Activated T-helper 17 cell treated with anti-CD3 and anti-CD28 coated beads, Interleukin-2, amount 50 U/mL, for 72 hours (primary cell): ENCODE results near the gene ZNRD2. TPM values are rescaled to one million over a fixed set of nuclear protein-coding genes. Genes with fewer than 3 reads are reported as not detected.

Source experiments
- ATAC-seq: fragments of 150-1000 bp; cut with Tn5 transposase; replicated peaks from 2 replicates; pipeline ENCODE4 v1.10.0; 2021; ENCODE audit warnings: mild to moderate bottlenecking, moderate library complexity
- H3K27ac Mint-ChIP-seq: one replicate; pipeline ENCODE4 v1.8.0; 2022; ENCODE audit warnings: mixed read lengths
- H3K27me3 Mint-ChIP-seq: one replicate; pipeline ENCODE4 v1.8.0; 2022; ENCODE audit warnings: mixed read lengths
- H3K36me3 Mint-ChIP-seq: one replicate; pipeline ENCODE4 v1.8.0; 2022; ENCODE audit warnings: low read depth, mild to moderate bottlenecking, mixed read lengths
- H3K4me1 Mint-ChIP-seq: one replicate; pipeline ENCODE4 v1.8.0; 2022; ENCODE audit warnings: mixed read lengths
- H3K4me3 Mint-ChIP-seq: one replicate; pipeline ENCODE4 v1.8.0; 2022; ENCODE audit warnings: mild to moderate bottlenecking, mixed read lengths
- H3K9me3 Mint-ChIP-seq: one replicate; pipeline ENCODE4 v1.8.0; 2022; ENCODE audit warnings: mixed read lengths
- total RNA-seq, 2 donors: library from RNA; stranded (reverse); gene quantifications; one replicate each; pipeline ENCODE4 v1.2.3, GENCODE V29; 2022

Gene ZNRD2
- total RNA-seq, 2 donors from 2014 or later, result 30.3 to 49.4 TPM

DNA sequence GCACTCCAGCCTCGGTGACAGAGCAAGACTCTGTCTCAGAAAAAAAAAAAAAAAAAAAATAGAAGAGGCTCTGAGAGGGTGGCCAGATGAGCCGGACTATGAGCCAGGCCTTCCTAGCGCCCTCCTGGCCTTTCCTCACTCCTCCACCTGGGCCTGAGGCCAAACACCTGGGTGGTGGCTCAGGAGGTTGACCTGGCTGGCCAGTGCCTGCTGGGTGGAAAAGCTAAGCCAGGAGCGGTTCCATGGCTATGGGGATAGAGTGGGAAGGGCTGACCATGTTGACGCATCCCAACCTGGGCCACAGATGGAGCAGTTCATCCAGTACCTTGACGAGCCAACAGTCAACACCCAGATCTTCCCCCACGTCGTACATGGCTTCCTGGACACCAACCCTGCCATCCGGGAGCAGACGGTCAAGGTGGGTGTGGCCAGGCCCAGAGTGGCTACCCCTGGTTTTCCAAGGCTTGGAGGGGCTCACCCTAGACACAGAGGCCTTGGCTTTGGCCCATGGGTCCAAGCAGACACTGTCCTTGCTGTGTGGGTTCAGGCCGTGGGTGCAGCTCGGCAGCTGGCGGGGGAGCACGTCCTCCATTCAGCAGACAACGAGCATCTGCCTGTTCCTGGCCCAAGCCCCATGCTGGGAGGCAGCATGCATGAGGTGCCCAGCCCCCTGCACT lies 37.8 kb upstream of the ZNRD2 start:
- H3K4me3 Mint-ChIP-seq, result no peak overlapping the region
- no peaks in the 10 kb centered on the region for H3K27me3 Mint-ChIP-seq
- H3K36me3 Mint-ChIP-seq, result peaks cover 87% of the 10 kb centered on the region
- peaks cover 13% of the 10 kb centered on the region for H3K4me1 Mint-ChIP-seq
- no peak overlapping the region for H3K27ac Mint-ChIP-seq
- H3K9me3 Mint-ChIP-seq, result no peaks in the 10 kb centered on the region
- ATAC-seq, result no peak

DNA sequence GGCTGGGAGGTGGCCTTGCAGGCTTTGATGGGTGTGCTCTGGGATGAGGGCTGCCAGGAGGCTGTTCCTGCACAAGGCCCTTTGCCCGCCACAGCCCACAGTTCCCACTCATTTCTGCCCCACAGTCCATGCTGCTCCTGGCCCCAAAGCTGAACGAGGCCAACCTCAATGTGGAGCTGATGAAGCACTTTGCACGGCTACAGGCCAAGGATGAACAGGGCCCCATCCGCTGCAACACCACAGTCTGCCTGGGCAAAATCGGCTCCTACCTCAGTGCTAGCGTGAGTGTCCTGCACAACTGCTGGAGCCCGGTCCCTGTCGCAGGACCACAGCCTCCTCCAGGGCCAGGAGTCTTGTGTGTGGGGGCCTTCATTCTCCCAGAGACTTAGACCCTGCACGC lies 35.2 kb upstream of the ZNRD2 start:
- Mint-ChIP-seq H3K36me3 (peaks cover 82% of the 10 kb centered on the region), H3K4me3 (no peak overlapping the region), H3K27ac (no peak overlapping the region), H3K9me3 (no peaks in the 10 kb centered on the region), H3K4me1 (peaks cover 8% of the 10 kb centered on the region), H3K27me3 (no peaks in the 10 kb centered on the region)
- ATAC-seq, result no peak

DNA sequence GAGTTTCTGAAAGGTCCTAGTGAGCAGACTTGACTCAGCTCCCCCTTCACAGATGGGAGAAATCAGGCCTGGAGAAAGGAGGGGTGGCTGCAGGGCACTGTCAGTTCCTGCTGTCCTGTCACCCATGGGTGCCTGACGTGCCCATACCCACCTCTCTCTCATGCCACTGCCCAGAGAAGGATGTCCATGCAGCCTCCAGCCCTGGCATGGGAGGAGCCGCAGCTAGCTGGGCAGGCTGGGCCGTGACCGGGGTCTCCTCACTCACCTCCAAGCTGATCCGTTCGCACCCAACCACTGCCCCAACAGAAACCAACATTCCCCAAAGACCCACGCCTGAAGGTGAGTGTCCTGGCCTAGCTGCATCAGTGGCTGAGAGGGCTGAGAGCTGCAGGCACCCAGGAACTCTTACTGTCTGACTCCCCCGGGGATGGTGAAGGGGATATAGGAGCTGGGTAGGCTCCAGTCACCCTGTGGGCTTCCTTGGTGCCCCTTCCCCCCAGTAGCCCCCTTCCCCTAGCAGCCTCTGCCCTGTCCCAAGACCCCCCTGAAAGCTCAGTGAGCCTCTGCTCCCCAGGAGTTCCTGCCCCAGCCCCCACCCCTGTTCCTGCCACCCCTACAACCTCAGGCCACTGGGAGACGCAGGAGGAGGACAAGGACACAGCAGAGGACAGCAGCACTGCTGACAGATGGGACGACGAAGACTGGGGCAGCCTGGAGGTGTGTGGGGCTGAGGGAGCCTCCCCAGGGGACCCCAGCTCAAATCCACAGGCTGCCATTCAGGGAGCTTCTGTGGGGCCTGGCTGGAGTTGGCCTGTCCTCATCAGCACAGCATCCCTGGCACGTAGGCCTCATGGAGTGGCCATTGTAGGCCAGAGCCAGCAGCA lies 33.6 kb upstream of the ZNRD2 start:
- no peak for ATAC-seq
- Mint-ChIP-seq H3K4me1 (peaks cover 8% of the 10 kb centered on the region), H3K9me3 (no peaks in the 10 kb centered on the region), H3K27ac (peak overlapping the region; percentile 8), H3K4me3 (no peak overlapping the region), H3K27me3 (no peaks in the 10 kb centered on the region), H3K36me3 (peaks cover 75% of the 10 kb centered on the region)

DNA sequence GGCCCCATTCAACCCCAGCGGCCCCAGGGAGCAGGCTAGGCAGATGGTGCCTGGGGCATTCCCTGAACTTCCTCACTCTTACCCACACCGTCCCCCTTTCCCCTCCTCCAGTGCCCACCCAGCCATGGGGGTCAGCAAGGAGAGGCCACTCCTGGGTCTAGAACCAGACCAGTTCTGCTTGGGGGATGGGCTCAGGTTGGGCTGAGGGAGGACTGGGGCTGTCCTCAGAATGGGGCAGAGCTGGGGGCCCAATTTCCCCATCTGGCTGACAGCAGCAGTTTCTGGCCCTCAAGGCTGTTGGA lies 33.0 kb upstream of the ZNRD2 start:
- H3K27me3 Mint-ChIP-seq, result no peaks in the 10 kb centered on the region
- peaks cover 76% of the 10 kb centered on the region for H3K36me3 Mint-ChIP-seq
- ATAC-seq, result no peak
- H3K27ac Mint-ChIP-seq, result no peak overlapping the region
- H3K4me3 Mint-ChIP-seq, result no peak overlapping the region
- H3K4me1 Mint-ChIP-seq, result peaks cover 13% of the 10 kb centered on the region
- no peaks in the 10 kb centered on the region for H3K9me3 Mint-ChIP-seq

DNA sequence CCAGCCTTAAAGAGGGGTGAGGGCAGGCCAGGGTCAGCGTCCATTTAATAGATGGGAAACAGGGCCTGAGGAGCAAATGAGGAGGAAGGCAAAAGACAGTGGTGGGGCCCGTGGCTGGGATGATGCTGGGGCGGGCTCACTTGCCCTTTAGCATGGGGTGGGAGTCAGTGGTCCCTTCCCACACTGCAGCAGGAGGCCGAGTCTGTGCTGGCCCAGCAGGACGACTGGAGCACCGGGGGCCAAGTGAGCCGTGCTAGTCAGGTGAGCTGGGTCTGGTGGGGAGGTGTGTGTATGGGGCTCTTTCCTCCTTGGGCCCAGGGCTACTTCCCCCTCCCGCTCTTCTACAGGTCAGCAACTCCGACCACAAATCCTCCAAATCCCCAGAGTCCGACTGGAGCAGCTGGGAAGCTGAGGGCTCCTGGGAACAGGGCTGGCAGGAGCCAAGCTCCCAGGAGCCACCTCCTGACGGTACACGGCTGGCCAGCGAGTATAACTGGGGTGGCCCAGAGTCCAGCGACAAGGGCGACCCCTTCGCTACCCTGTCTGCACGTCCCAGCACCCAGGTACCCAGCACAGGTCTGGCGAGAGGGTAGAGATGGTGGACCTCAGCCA lies 32.6 kb upstream of the ZNRD2 start:
- ATAC-seq, result no peak
- no peak overlapping the region for H3K4me3 Mint-ChIP-seq
- no peak overlapping the region for H3K27ac Mint-ChIP-seq

DNA sequence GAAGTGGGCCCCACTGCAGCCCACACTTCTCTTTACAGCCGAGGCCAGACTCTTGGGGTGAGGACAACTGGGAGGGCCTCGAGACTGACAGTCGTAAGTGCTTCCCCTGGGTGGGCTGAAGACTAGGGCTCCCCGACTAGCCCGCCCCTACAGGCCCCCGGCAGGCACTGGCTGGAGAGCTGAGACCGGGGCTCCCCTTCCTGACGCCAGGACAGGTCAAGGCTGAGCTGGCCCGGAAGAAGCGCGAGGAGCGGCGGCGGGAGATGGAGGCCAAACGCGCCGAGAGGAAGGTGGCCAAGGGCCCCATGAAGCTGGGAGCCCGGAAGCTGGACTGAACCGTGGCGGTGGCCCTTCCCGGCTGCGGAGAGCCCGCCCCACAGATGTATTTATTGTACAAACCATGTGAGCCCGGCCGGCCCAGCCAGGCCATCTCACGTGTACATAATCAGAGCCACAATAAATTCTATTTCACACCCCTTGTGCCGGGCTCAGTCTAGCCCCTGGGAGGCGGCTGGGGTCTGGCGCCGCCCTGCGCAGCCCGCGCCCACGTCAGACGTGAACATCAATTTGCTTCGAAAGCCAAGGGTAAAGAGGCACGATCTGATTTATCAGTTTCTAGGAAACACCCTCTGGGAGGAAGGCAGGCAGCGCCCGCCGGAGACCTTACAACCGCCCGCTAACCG lies 31.9 kb upstream of the ZNRD2 start:
- Mint-ChIP-seq H3K36me3 (peaks cover 72% of the 10 kb centered on the region), H3K27me3 (no peaks in the 10 kb centered on the region), H3K4me1 (peaks cover 17% of the 10 kb centered on the region)

More for the DNA sequence above, 32.6 kb upstream of the ZNRD2 start:
- H3K36me3 Mint-ChIP-seq, result peaks cover 76% of the 10 kb centered on the region
- H3K9me3 Mint-ChIP-seq, result no peaks in the 10 kb centered on the region
- peaks cover 16% of the 10 kb centered on the region for H3K4me1 Mint-ChIP-seq
- H3K27me3 Mint-ChIP-seq, result no peaks in the 10 kb centered on the region

DNA sequence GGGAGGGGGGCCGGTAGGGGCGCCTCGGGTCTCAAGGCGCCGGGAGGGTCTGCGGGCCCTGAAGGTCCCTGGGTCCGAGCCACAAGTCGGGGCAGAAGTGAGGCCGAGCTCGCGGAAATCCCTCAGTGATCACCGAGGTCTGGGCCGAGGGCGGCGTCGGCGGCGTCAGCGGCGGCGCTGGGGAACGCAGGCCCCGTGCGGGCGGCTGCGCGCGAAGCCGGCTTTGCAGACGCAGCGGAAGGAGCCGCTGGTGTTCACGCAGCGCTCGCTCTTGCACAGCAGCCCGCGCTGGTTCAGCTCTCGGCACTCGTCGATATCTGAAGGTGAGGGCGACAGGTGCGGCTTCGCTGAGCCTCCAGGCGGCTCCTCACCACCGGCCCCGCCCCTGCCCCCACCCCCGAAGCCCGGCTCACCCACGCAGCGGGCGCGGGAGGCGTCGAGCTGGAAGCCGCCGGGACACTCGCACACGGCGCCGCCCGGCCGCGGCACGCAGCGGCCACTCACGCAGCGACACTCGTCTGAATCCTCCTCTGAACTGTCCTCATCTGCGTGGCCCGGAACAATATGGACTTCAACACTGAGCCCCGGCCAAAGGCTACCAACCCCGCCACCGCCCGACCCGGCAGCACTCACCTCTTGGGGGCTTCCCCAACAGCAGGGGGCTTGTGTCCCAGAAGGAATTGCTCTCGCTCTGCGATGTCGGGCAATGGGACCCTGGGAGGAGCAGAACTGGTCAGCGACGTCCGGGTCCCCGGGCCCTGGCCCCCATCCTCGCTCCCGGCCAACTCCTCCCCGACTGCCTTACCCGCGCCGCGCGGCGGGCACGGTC lies 31.1 kb upstream of the ZNRD2 start:
- H3K4me3 Mint-ChIP-seq, result no peak overlapping the region
- no peak overlapping the region for H3K27ac Mint-ChIP-seq
- no peaks in the 10 kb centered on the region for H3K27me3 Mint-ChIP-seq
- H3K36me3 Mint-ChIP-seq, result peaks cover 75% of the 10 kb centered on the region
- H3K4me1 Mint-ChIP-seq, result peaks cover 17% of the 10 kb centered on the region
- no peak for ATAC-seq
- H3K9me3 Mint-ChIP-seq, result no peaks in the 10 kb centered on the region

More for the DNA sequence above, 31.9 kb upstream of the ZNRD2 start:
- no peak for ATAC-seq
- Mint-ChIP-seq H3K9me3 (no peaks in the 10 kb centered on the region), H3K4me3 (no peak overlapping the region), H3K27ac (no peak overlapping the region)

DNA sequence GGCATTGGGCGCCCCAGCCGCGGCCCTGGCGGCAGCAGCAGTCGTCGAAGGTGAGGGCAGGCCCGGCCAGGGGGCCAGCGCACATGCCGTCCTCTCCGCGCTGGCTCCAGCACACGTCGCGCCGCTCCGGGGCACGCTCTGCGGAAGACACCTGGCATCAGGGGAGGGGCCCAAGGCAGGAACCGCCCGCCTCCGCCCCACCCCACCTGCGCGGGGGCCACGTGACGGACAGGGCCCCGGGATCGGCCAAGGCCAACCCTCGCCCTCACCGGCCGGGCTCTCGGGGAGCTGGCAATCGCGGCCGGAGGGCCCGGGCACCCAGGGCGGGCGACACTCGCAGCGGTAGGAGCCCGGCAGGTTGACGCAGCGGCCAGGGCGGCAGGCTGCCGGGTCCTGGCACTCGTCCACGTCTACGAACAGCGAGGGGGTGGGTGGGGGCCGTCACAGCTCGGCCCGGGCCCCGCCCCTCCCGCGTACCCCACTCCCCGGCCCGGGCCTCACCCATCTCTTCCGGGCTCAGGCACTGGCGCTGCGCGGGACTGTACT lies 30.5 kb upstream of the ZNRD2 start:
- ATAC-seq, result peak; percentile 72
- peak overlapping the region; percentile 79 for H3K4me3 Mint-ChIP-seq
- H3K9me3 Mint-ChIP-seq, result no peaks in the 10 kb centered on the region
- H3K36me3 Mint-ChIP-seq, result peaks cover 75% of the 10 kb centered on the region
- H3K27ac Mint-ChIP-seq, result no peak overlapping the region
- no peaks in the 10 kb centered on the region for H3K27me3 Mint-ChIP-seq
- H3K4me1 Mint-ChIP-seq, result peaks cover 17% of the 10 kb centered on the region

DNA sequence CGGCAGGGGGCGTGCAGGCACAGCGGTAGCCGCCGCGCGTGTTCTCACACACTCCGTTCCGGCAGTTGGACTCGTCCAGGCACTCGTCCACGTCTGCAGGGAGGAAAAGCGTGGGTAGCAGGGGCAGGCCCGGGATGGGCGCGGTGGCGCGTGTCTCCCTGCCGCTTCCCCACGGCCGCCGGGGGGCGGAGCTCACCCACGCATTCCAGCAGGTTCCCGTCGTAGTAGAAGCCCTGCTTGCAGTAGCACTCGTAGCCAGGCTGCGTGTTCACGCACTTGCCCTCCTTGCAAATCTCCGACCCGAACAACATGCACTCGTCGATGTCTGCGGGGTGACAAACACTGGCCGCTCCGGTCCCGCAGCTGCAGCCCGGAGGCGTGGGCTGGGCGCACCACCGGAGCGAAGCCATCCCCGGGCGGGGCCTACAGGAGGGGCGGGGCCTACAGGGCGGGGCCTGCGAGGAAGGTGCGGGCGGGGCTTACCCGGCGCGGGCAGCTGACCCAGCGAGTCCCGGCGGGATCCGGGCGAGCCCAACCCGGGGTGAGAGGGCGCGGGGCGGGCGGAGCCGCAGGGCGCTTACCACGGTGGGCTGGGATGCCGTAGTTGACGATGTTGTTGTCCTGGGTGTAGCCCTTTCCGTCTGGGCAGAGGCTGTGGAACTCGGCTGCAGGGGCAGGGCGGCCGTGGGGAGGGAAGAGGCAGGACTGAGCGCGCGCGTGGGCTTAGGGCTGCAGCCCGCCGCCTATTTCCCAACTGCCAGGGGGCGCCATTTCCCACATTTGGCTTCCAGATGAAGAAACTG lies 29.8 kb upstream of the ZNRD2 start:
- Mint-ChIP-seq H3K9me3 (no peaks in the 10 kb centered on the region), H3K27me3 (no peaks in the 10 kb centered on the region), H3K36me3 (peaks cover 75% of the 10 kb centered on the region), H3K27ac (no peak overlapping the region), H3K4me1 (peaks cover 21% of the 10 kb centered on the region), H3K4me3 (peak overlapping the region; percentile 79)
- peak; percentile 89 for ATAC-seq

DNA sequence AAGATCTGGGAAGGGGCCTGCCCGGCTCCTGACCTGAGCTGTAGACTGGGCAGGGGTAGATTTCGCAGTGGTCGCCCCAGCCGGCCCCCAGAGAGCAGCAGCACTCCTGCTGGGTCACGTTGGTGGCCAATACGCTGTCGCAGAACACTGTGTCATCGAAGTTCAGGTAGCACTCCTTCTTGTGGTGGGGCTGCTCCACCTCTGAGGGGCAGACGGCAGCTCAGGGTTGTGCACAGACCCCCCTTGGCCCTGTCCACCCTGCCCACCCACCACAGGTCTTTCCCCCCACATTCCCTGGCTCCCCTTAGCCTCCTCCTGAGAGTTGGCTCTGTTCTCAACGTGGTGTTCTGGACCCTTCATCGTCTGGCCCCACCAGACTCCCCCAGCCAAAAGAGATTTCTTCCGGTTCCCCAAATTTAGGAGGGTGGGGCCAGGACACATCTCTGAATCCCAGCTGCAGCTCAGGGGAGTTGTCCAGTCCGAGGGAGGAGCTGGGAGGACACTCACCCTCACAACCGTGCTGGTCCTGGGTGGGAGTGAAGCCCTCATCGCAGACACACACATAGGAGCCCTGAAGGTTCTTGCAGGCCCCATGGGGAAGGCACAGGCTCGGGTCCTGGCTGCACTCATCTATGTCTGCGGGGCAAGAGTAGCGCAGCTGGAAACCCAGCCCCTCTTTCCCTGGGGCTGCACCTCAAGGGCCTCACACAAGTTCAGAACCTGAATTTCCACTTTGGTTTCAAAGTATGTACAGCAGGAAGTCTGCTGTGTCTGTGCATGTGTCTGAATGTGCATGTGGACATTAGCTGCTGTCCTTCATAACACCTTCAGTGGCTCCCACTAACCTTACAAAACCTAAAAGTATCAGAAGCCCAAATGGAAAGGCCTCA lies 28.9 kb upstream of the ZNRD2 start:
- ATAC-seq, result no peak
- H3K36me3 Mint-ChIP-seq, result peaks cover 75% of the 10 kb centered on the region
- H3K27me3 Mint-ChIP-seq, result no peaks in the 10 kb centered on the region

DNA sequence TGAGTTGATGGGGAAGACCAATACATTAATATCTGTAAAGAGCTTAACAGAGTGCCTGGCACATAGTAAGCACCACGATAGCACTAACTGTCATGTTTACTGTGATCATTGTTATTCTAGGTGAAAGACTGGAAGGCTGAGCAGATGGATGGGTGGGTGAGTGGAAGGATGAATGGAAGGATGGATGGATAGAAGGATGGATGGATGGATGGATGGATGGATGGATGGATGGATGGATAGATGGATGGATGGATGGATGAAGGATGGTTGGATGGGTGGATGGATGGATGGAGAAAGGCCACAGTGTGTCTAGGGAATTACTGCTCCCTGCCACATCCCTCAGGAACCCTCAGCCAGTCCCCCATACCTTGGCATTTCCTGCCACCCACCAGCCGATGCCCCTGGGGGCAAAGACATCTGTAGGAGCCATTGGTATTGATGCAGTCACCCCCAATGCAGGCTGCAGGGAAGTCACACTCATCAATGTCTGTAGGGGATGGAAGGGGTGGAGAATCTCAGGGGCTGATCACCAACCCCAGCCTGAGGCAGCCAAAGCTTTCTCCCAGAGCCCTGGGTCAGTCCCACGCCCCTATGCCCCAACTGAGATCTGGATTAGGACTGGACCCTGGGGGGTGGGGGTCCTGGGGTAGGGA lies 27.4 kb upstream of the ZNRD2 start:
- no peaks in the 10 kb centered on the region for H3K27me3 Mint-ChIP-seq
- H3K4me3 Mint-ChIP-seq, result peak overlapping the region; percentile 79
- H3K9me3 Mint-ChIP-seq, result no peaks in the 10 kb centered on the region
- H3K27ac Mint-ChIP-seq, result peak overlapping the region; percentile 50
- ATAC-seq, result no peak
- peaks cover 67% of the 10 kb centered on the region for H3K36me3 Mint-ChIP-seq
- H3K4me1 Mint-ChIP-seq, result peaks cover 27% of the 10 kb centered on the region

More for the DNA sequence above, 28.9 kb upstream of the ZNRD2 start:
- Mint-ChIP-seq H3K4me3 (peak overlapping the region; percentile 79), H3K4me1 (peaks cover 29% of the 10 kb centered on the region), H3K27ac (peak overlapping the region; percentile 50), H3K9me3 (no peaks in the 10 kb centered on the region)

DNA sequence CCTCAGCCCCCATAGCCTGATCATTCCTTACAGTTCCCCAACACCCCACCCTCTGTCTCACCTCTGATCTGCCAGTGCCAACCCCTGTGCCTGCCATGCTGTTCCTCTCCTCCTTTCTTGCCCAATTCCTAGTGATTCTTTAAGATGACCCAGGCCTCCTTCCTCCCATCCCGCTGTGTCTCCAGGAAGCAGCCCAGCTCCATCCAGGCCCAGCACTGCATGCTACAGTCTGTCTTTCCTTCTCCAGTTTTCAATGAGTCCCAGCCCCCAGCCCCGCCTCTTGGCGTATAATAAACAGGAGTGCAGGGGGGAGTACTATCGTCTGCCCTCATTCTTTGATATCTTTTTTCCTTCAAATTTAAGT lies 24.4 kb upstream of the ZNRD2 start:
- Mint-ChIP-seq H3K4me1 (peaks cover 36% of the 10 kb centered on the region), H3K27ac (peak overlapping the region; percentile 84), H3K9me3 (no peaks in the 10 kb centered on the region), H3K36me3 (peaks cover 79% of the 10 kb centered on the region), H3K4me3 (peak overlapping the region; percentile 85), H3K27me3 (no peaks in the 10 kb centered on the region)
- ATAC-seq, result no peak
